Immature natural killer cell (primary cell): ENCODE results near the gene IL17REL. TPM values are rescaled to one million over a fixed set of nuclear protein-coding genes. Genes with fewer than 3 reads are reported as not detected.
"Not testable (repeated sequence)": the region's sequence is repeated elsewhere in the genome, so short reads cannot be mapped to it uniquely, and the experiment has no call there.

Experiments
- DNase-seq, 3 donors: peaks; one replicate each; pipeline ENCODE4 v3.0.0; 2022; ENCODE audit warnings: mixed read lengths in 1 of 3
- H3K27ac Mint-ChIP-seq, 6 donors: one replicate each; pipeline ENCODE4 v1.8.0; 2020; ENCODE audit warnings: mixed read lengths in 6 of 6, mild to moderate bottlenecking in 5 of 6, inconsistent platforms in 4 of 6, moderate library complexity in 3 of 6
- H3K27me3 Mint-ChIP-seq, 3 donors: one replicate each; pipeline ENCODE4 v1.8.0; 2020 to 2021; ENCODE audit warnings: low read depth in 3 of 3, mild to moderate bottlenecking in 3 of 3, mixed read lengths in 3 of 3, moderate library complexity in 3 of 3, inconsistent platforms in 1 of 3
- H3K36me3 Mint-ChIP-seq, 3 donors: one replicate each; pipeline ENCODE4 v1.8.0; 2020; ENCODE audit warnings: mixed read lengths in 3 of 3, inconsistent platforms in 2 of 3, mild to moderate bottlenecking in 2 of 3
- H3K4me1 Mint-ChIP-seq, 2 donors: one replicate each; pipeline ENCODE4 v1.8.0; 2020; ENCODE audit warnings: inconsistent platforms in 2 of 2, mild to moderate bottlenecking in 2 of 2, mixed read lengths in 2 of 2, moderate library complexity in 1 of 2
- H3K4me3 Mint-ChIP-seq, 5 donors: one replicate each; pipeline ENCODE4 v1.8.0; 2020; ENCODE audit warnings: mild to moderate bottlenecking in 5 of 5, mixed read lengths in 5 of 5, inconsistent platforms in 3 of 5, moderate library complexity in 3 of 5
- H3K9me3 Mint-ChIP-seq, 6 donors: one replicate each; pipeline ENCODE4 v1.8.0; 2020; ENCODE audit warnings: mild to moderate bottlenecking in 6 of 6, mixed read lengths in 6 of 6, inconsistent platforms in 4 of 6, moderate library complexity in 3 of 6
- polyA plus RNA-seq, 3 donors: library from polyadenylated mRNA; unstranded; fragments of 300-500 nt; fragmentation: Illumina TruSeq; gene quantifications; one replicate each; pipeline ENCODE4 v1.2.3, GENCODE V29; 2021

IL17REL gene
- polyA plus RNA-seq, 3 donors from 2014 or later = not detected

GRCh38 chr22:49989826-49990225 is 22.7 kb downstream of the IL17REL start:
- DNase-seq, H3K4me3 Mint-ChIP-seq, H3K4me1 Mint-ChIP-seq, H3K27ac Mint-ChIP-seq: not testable (repeated sequence)
- Mint-ChIP-seq H3K9me3 (peaks cover 7 to 21% (median 16%) of the 10 kb centered on the region in 6 donors), H3K36me3 (peaks cover 0 to 15% (median 9%) of the 10 kb centered on the region in 3 donors), H3K27me3 (peaks cover 12 to 22% (median 14%) of the 10 kb centered on the region in 3 donors)

GRCh38 chr22:49986325-49986724 is 26.2 kb downstream of the IL17REL start:
- Mint-ChIP-seq H3K36me3 (peaks cover 0 to 15% (median 9%) of the 10 kb centered on the region in 3 donors), H3K4me1 (peaks cover 0 to 5% of the 10 kb centered on the region in 2 donors), H3K27me3 (peaks cover 18 to 28% (median 18%) of the 10 kb centered on the region in 3 donors), H3K4me3 (no peak overlapping the region), H3K9me3 (peaks cover 10 to 21% (median 16%) of the 10 kb centered on the region in 6 donors), H3K27ac (no peak overlapping the region)
- DNase-seq = no peak

- peaks cover 9 to 29% (median 15%) of the 10 kb centered on the region in 6 donors for H3K9me3 Mint-ChIP-seq
- no peak for DNase-seq
- H3K36me3 Mint-ChIP-seq = peaks cover 0 to 15% (median 14%) of the 10 kb centered on the region in 3 donors
- no peak overlapping the region for H3K4me3 Mint-ChIP-seq
- H3K27ac Mint-ChIP-seq = no peak overlapping the region
- H3K27me3 Mint-ChIP-seq = peaks cover 15 to 30% (median 18%) of the 10 kb centered on the region in 3 donors
- peaks cover 0 to 5% of the 10 kb centered on the region in 2 donors for H3K4me1 Mint-ChIP-seq
Observed at GRCh38 chr22:49983148-49984042, 29.2 kb downstream of the IL17REL start.

GRCh38 chr22:49981799-49982198 is 30.8 kb downstream of the IL17REL start:
- peaks cover 7 to 23% (median 11%) of the 10 kb centered on the region in 6 donors for H3K9me3 Mint-ChIP-seq
- not testable (repeated sequence) for H3K4me3 Mint-ChIP-seq

GRCh38 chr22:49979587-49980264 is 32.8 kb downstream of the IL17REL start:
- H3K36me3 Mint-ChIP-seq = peaks cover 0 to 8% (median 0%) of the 10 kb centered on the region in 3 donors
- peaks cover 10 to 12% (median 10%) of the 10 kb centered on the region in 3 donors for H3K27me3 Mint-ChIP-seq
- no peak for DNase-seq
- no peak overlapping the region for H3K27ac Mint-ChIP-seq
- peaks cover 0 to 8% (median 0%) of the 10 kb centered on the region in 6 donors for H3K9me3 Mint-ChIP-seq
- no peak overlapping the region for H3K4me3 Mint-ChIP-seq
- H3K4me1 Mint-ChIP-seq = peaks cover 6 to 10% of the 10 kb centered on the region in 2 donors

More at GRCh38 chr22:49981799-49982198, 30.8 kb downstream of the IL17REL start:
- H3K4me1 Mint-ChIP-seq, H3K27ac Mint-ChIP-seq, DNase-seq: not testable (repeated sequence)
- peaks cover 14 to 28% (median 16%) of the 10 kb centered on the region in 3 donors for H3K27me3 Mint-ChIP-seq
- peaks cover 0 to 14% (median 10%) of the 10 kb centered on the region in 3 donors for H3K36me3 Mint-ChIP-seq

- H3K9me3 Mint-ChIP-seq = peaks cover 0 to 8% (median 0%) of the 10 kb centered on the region in 6 donors
- peaks cover 0 to 8% (median 0%) of the 10 kb centered on the region in 3 donors for H3K36me3 Mint-ChIP-seq
- H3K4me1 Mint-ChIP-seq = peaks cover 6% of the 10 kb centered on the region in 2 donors
- no peak for DNase-seq
- H3K27me3 Mint-ChIP-seq = peaks cover 5% of the 10 kb centered on the region in 3 donors
- no peak overlapping the region for H3K27ac Mint-ChIP-seq
- no peak overlapping the region for H3K4me3 Mint-ChIP-seq
Observed at GRCh38 chr22:49977578-49977977, 35.0 kb downstream of the IL17REL start.

GRCh38 chr22:49976439-49977175 is 36.0 kb downstream of the IL17REL start:
- H3K27ac Mint-ChIP-seq = peak overlapping the region in 3 of 6 donors; percentile 6 to 44 (median 20)
- peaks cover 5 to 6% of the 10 kb centered on the region in 2 donors for H3K4me1 Mint-ChIP-seq
- peaks cover 3 to 5% (median 5%) of the 10 kb centered on the region in 3 donors for H3K27me3 Mint-ChIP-seq
- H3K9me3 Mint-ChIP-seq = peaks cover 0 to 8% (median 0%) of the 10 kb centered on the region in 6 donors
- H3K4me3 Mint-ChIP-seq = no peak overlapping the region
- peaks cover 0 to 8% (median 0%) of the 10 kb centered on the region in 3 donors for H3K36me3 Mint-ChIP-seq
- no peak for DNase-seq

- Mint-ChIP-seq H3K4me3 (no peak overlapping the region), H3K27ac (peak overlapping the region in 4 of 6 donors; percentile 43 to 85 (median 52))
- DNase-seq = no peak
Observed at GRCh38 chr22:49975543-49976389, 36.8 kb downstream of the IL17REL start.

GRCh38 chr22:49973018-49973961 is 39.3 kb downstream of the IL17REL start:
- DNase-seq = no peak
- Mint-ChIP-seq H3K27ac (no peak overlapping the region), H3K9me3 (no peaks in the 10 kb centered on the region), H3K4me3 (no peak overlapping the region), H3K4me1 (peaks cover 12 to 14% of the 10 kb centered on the region in 2 donors), H3K27me3 (peaks cover 5 to 14% (median 9%) of the 10 kb centered on the region in 3 donors), H3K36me3 (no peaks in the 10 kb centered on the region)

More at GRCh38 chr22:49975543-49976389, 36.8 kb downstream of the IL17REL start:
- peaks cover 0 to 8% (median 0%) of the 10 kb centered on the region in 6 donors for H3K9me3 Mint-ChIP-seq
- peaks cover 1 to 7% (median 7%) of the 10 kb centered on the region in 3 donors for H3K27me3 Mint-ChIP-seq
- H3K36me3 Mint-ChIP-seq = peaks cover 0 to 8% (median 0%) of the 10 kb centered on the region in 3 donors
- peaks cover 8 to 9% of the 10 kb centered on the region in 2 donors for H3K4me1 Mint-ChIP-seq

GRCh38 chr22:49972163-49973017 is 40.2 kb downstream of the IL17REL start:
- H3K4me1 Mint-ChIP-seq = peaks cover 12 to 14% of the 10 kb centered on the region in 2 donors
- no peak overlapping the region for H3K27ac Mint-ChIP-seq
- no peak overlapping the region for H3K4me3 Mint-ChIP-seq
- H3K27me3 Mint-ChIP-seq = peaks cover 5 to 19% (median 15%) of the 10 kb centered on the region in 3 donors
- no peaks in the 10 kb centered on the region for H3K9me3 Mint-ChIP-seq
- no peak for DNase-seq
- no peaks in the 10 kb centered on the region for H3K36me3 Mint-ChIP-seq
